ENCODE measurements around the gene SLC16A6.

SLC16A6 gene

DNA sequence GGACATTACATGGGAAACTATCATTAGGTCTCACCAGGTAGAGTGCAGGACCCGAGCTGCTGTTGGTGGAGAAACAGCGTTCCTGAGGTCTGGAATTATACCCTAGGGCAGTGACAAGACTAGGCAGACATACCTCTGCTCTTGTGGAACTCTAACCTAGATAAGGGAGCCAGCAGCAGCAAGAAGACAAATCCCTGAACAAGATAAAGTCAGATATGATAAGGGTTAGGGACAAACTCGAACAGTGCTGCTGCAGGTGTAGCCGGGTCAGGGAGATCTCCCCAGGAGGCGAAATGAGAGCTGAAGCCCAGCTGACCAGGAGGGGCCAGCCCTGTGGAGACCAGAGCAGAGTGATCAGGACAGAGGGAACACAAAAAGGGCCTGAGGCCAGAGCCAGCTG is 35.0 kb upstream of the SLC16A6 start:
- peaks cover 8 to 14% of the 10 kb centered on the region in 2 donors for H3K9me3 ChIP-seq (replicated peaks in 1 of 2; ENCODE audit: control insufficient read depth in 2 of 2, insufficient read depth in 1 of 2, low read depth in 1 of 2, low read length in 2 of 2)
- no peak overlapping the region for H3K4me3 ChIP-seq (ENCODE audit: low read length in 2 of 2)
- H2AFZ ChIP-seq (ENCODE audit: low read length), result no peak overlapping the region
- H3K9ac ChIP-seq (ENCODE audit: low read depth, low read length, poor library complexity), result no peak overlapping the region
- DNase-seq (ENCODE audit: low spot score), result no peak
- no peak overlapping the region for H2BK12ac ChIP-seq (ENCODE audit: low read length)
- H4K91ac ChIP-seq (ENCODE audit: low read depth, low read length, poor library complexity), result no peak overlapping the region
- no peak overlapping the region for H3K14ac ChIP-seq (ENCODE audit: low read length)
- no peak overlapping the region for H3K4me2 ChIP-seq (ENCODE audit: insufficient read depth, low read length, poor library complexity, severe bottlenecking)
- H3K36me3 ChIP-seq (replicated peaks in 1 of 2; ENCODE audit: control insufficient read depth in 2 of 2, insufficient read depth in 2 of 2, low read length in 2 of 2), result no peaks in the 10 kb centered on the region
- no peak overlapping the region for H3K18ac ChIP-seq (ENCODE audit: low read length)
- no CpG with 5 or more reads among the region's 5 CpGs for WGBS, 2 donors (ENCODE audit: extremely low coverage in 2 of 2, insufficient read length in 2 of 2, insufficient replicate concordance in 1 of 2)
- H3K27me3 ChIP-seq (ENCODE audit: control insufficient read depth in 3 of 3, insufficient read depth in 3 of 3, low read depth in 1 of 3, low read length in 3 of 3), result no peaks in the 10 kb centered on the region
- no peak overlapping the region for H3K27ac ChIP-seq (replicated peaks; ENCODE audit: low read length)
- H3K4ac ChIP-seq (ENCODE audit: low read length), result no peak overlapping the region
- H3K4me1 ChIP-seq (ENCODE audit: control insufficient read depth in 2 of 2, insufficient read depth in 1 of 2, low read depth in 1 of 2, low read length in 2 of 2), result no peaks in the 10 kb centered on the region
- no peak overlapping the region for H4K8ac ChIP-seq (ENCODE audit: low read depth, low read length)
- no peak overlapping the region for H2BK15ac ChIP-seq (ENCODE audit: low read length)
- H2BK5ac ChIP-seq (ENCODE audit: low read length), result no peak overlapping the region
- H3K23ac ChIP-seq (ENCODE audit: low read depth, low read length, poor library complexity), result no peak overlapping the region
- H3K79me1 ChIP-seq (ENCODE audit: low read depth, low read length), result no peaks in the 10 kb centered on the region
- no peak overlapping the region for H2BK120ac ChIP-seq (ENCODE audit: low read depth, low read length)
- H2AK5ac ChIP-seq (ENCODE audit: low read depth, low read length), result no peak overlapping the region

DNA sequence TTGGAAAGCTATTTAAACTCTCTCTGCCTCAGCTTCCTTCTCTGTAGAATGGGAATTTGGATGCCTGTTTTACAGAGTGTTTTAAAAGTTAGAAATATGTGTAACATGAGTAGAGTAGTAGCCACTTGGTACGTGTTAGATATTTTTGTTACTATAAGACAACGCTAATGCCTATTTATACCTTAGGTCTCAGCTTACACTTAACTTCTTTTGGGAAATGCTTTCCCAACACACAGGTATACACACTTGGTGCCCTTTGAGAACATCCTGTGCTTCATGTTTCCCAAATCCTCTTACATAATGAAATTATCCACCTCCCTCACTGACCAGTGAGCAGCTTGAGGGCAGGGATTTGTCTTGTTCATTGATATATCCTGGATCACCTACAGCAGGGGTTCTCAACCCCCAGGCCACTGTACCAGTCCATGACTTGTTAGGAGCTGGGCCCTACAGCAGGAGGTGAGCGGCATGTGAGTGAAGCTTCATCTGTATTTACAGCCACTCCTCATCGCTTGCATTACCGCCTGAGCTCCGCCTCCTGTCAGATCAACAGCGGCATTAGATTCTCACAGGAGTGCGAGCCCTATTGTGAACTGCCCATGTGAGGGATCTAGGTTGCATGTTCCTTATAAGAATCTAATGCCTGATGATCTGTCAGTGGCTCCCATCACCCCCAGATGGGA is 33.9 kb upstream of the SLC16A6 start:
- H2BK15ac ChIP-seq (ENCODE audit: low read length), result no peak overlapping the region
- no peaks in the 10 kb centered on the region for H3K27me3 ChIP-seq (ENCODE audit: control insufficient read depth in 3 of 3, insufficient read depth in 3 of 3, low read depth in 1 of 3, low read length in 3 of 3)
- H3K36me3 ChIP-seq (replicated peaks in 1 of 2; ENCODE audit: control insufficient read depth in 2 of 2, insufficient read depth in 2 of 2, low read length in 2 of 2), result no peaks in the 10 kb centered on the region
- no peak overlapping the region for H2AFZ ChIP-seq (ENCODE audit: low read length)
- H2BK5ac ChIP-seq (ENCODE audit: low read length), result no peak overlapping the region
- no peak overlapping the region for H3K23ac ChIP-seq (ENCODE audit: low read depth, low read length, poor library complexity)
- WGBS, 2 donors (ENCODE audit: extremely low coverage in 2 of 2, insufficient read length in 2 of 2, insufficient replicate concordance in 1 of 2), result no CpG with 5 or more reads among the region's 8 CpGs
- no peaks in the 10 kb centered on the region for H3K4me1 ChIP-seq (ENCODE audit: control insufficient read depth in 2 of 2, insufficient read depth in 1 of 2, low read depth in 1 of 2, low read length in 2 of 2)
- no peak overlapping the region for H3K4ac ChIP-seq (ENCODE audit: low read length)
- peaks cover 6 to 14% of the 10 kb centered on the region in 2 donors for H3K9me3 ChIP-seq (replicated peaks in 1 of 2; ENCODE audit: control insufficient read depth in 2 of 2, insufficient read depth in 1 of 2, low read depth in 1 of 2, low read length in 2 of 2)
- H2BK120ac ChIP-seq (ENCODE audit: low read depth, low read length), result no peak overlapping the region
- no peak overlapping the region for H3K9ac ChIP-seq (ENCODE audit: low read depth, low read length, poor library complexity)
- H3K4me2 ChIP-seq (ENCODE audit: insufficient read depth, low read length, poor library complexity, severe bottlenecking), result no peak overlapping the region
- H3K79me1 ChIP-seq (ENCODE audit: low read depth, low read length), result no peaks in the 10 kb centered on the region
- no peak overlapping the region for H3K14ac ChIP-seq (ENCODE audit: low read length)
- H3K27ac ChIP-seq (replicated peaks; ENCODE audit: low read length), result no peak overlapping the region
- no peak overlapping the region for H4K91ac ChIP-seq (ENCODE audit: low read depth, low read length, poor library complexity)
- H2BK12ac ChIP-seq (ENCODE audit: low read length), result no peak overlapping the region
- no peak overlapping the region for H3K4me3 ChIP-seq (ENCODE audit: low read length in 2 of 2)
- H3K18ac ChIP-seq (ENCODE audit: low read length), result no peak overlapping the region
- no peak overlapping the region for H4K8ac ChIP-seq (ENCODE audit: low read depth, low read length)
- no peak for DNase-seq (ENCODE audit: low spot score)
- H2AK5ac ChIP-seq (ENCODE audit: low read depth, low read length), result no peak overlapping the region

DNA sequence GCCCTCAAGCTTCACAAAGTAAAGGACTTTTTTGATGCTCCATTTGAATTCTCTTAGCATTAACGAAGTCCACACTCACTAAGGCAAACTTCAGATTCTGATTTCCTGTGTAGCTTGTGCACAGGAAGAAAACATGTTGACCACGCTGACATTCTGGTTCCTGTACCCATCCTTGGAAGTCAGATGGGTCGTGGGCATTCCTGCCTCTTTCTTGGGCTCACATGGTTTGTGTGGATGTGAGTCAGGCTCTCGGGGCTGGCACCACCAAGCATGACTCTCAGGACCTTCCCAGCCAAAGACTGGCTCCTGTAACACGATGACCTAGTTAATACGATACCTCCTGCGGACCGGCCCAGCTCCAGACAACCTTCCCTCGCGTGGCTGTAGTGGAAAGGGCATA is 33.2 kb upstream of the SLC16A6 start:
- no peak overlapping the region for H2BK5ac ChIP-seq (ENCODE audit: low read length)
- no peaks in the 10 kb centered on the region for H3K27me3 ChIP-seq (ENCODE audit: control insufficient read depth in 3 of 3, insufficient read depth in 3 of 3, low read depth in 1 of 3, low read length in 3 of 3)
- peaks cover 0 to 2% of the 10 kb centered on the region in 2 donors for H3K4me1 ChIP-seq (ENCODE audit: control insufficient read depth in 2 of 2, insufficient read depth in 1 of 2, low read depth in 1 of 2, low read length in 2 of 2)
- no peak overlapping the region for H2BK15ac ChIP-seq (ENCODE audit: low read length)
- H3K79me1 ChIP-seq (ENCODE audit: low read depth, low read length), result no peaks in the 10 kb centered on the region
- WGBS, 2 donors (ENCODE audit: extremely low coverage in 2 of 2, insufficient read length in 2 of 2, insufficient replicate concordance in 1 of 2), result no CpG with 5 or more reads among the region's 10 CpGs
- no peak overlapping the region for H3K4me3 ChIP-seq (ENCODE audit: low read length in 2 of 2)
- no peak overlapping the region for H2BK120ac ChIP-seq (ENCODE audit: low read depth, low read length)
- no peak overlapping the region for H3K9ac ChIP-seq (ENCODE audit: low read depth, low read length, poor library complexity)
- H3K18ac ChIP-seq (ENCODE audit: low read length), result no peak overlapping the region
- H3K4me2 ChIP-seq (ENCODE audit: insufficient read depth, low read length, poor library complexity, severe bottlenecking), result no peak overlapping the region
- no peaks in the 10 kb centered on the region for H3K36me3 ChIP-seq (replicated peaks in 1 of 2; ENCODE audit: control insufficient read depth in 2 of 2, insufficient read depth in 2 of 2, low read length in 2 of 2)
- H2BK12ac ChIP-seq (ENCODE audit: low read length), result no peak overlapping the region
- H2AK5ac ChIP-seq (ENCODE audit: low read depth, low read length), result no peak overlapping the region
- no peak overlapping the region for H4K91ac ChIP-seq (ENCODE audit: low read depth, low read length, poor library complexity)
- H3K9me3 ChIP-seq (replicated peaks in 1 of 2; ENCODE audit: control insufficient read depth in 2 of 2, insufficient read depth in 1 of 2, low read depth in 1 of 2, low read length in 2 of 2), result peaks cover 6 to 14% of the 10 kb centered on the region in 2 donors
- no peak overlapping the region for H3K14ac ChIP-seq (ENCODE audit: low read length)
- no peak overlapping the region for H3K23ac ChIP-seq (ENCODE audit: low read depth, low read length, poor library complexity)
- no peak overlapping the region for H3K4ac ChIP-seq (ENCODE audit: low read length)
- no peak overlapping the region for H3K27ac ChIP-seq (replicated peaks; ENCODE audit: low read length)
- H4K8ac ChIP-seq (ENCODE audit: low read depth, low read length), result no peak overlapping the region
- H2AFZ ChIP-seq (ENCODE audit: low read length), result no peak overlapping the region
- no peak for DNase-seq (ENCODE audit: low spot score)

DNA sequence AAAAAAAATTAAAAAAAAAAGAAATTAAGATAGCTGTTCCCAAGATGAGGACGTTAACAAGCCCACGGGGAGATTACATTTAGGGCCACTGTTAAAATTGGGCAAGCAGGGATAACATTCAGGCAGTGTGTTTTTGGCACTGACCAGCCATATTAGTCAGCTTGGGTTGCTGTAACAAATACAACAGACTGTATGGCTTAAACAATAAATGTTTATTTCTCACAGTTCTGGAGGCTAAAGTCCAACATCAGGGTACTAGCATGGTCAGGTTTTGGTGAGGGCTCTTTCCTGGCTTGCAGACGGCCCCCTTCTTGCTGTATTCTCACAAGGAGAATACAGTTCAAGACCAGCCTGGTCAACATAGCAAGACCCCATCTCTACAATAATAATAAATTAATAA is 31.7 kb upstream of the SLC16A6 start:
- Histone ChIP-seq H4K8ac (ENCODE audit: low read depth, low read length) (no peak overlapping the region), H2BK120ac (ENCODE audit: low read depth, low read length) (no peak overlapping the region), H2BK15ac (ENCODE audit: low read length) (no peak overlapping the region)

More for the DNA sequence above, 31.7 kb upstream of the SLC16A6 start:
- Histone ChIP-seq H3K18ac (ENCODE audit: low read length) (no peak overlapping the region), H3K36me3 (replicated peaks in 1 of 2; ENCODE audit: control insufficient read depth in 2 of 2, insufficient read depth in 2 of 2, low read length in 2 of 2) (no peaks in the 10 kb centered on the region), H4K91ac (ENCODE audit: low read depth, low read length, poor library complexity) (no peak overlapping the region), H3K27ac (replicated peaks; ENCODE audit: low read length) (no peak overlapping the region), H3K27me3 (ENCODE audit: control insufficient read depth in 3 of 3, insufficient read depth in 3 of 3, low read depth in 1 of 3, low read length in 3 of 3) (no peaks in the 10 kb centered on the region), H3K79me1 (ENCODE audit: low read depth, low read length) (no peaks in the 10 kb centered on the region), H2BK5ac (ENCODE audit: low read length) (no peak overlapping the region), H2AK5ac (ENCODE audit: low read depth, low read length) (no peak overlapping the region), H2BK12ac (ENCODE audit: low read length) (no peak overlapping the region), H3K9ac (ENCODE audit: low read depth, low read length, poor library complexity) (no peak overlapping the region), H3K4me2 (ENCODE audit: insufficient read depth, low read length, poor library complexity, severe bottlenecking) (no peak overlapping the region), H3K4me1 (ENCODE audit: control insufficient read depth in 2 of 2, insufficient read depth in 1 of 2, low read depth in 1 of 2, low read length in 2 of 2) (peaks cover 0 to 14% of the 10 kb centered on the region in 2 donors), H2AFZ (ENCODE audit: low read length) (no peak overlapping the region), H3K9me3 (replicated peaks in 1 of 2; ENCODE audit: control insufficient read depth in 2 of 2, insufficient read depth in 1 of 2, low read depth in 1 of 2, low read length in 2 of 2) (peaks cover 6 to 14% of the 10 kb centered on the region in 2 donors), H3K23ac (ENCODE audit: low read depth, low read length, poor library complexity) (no peak overlapping the region), H3K4me3 (ENCODE audit: low read length in 2 of 2) (no peak overlapping the region), H3K14ac (ENCODE audit: low read length) (no peak overlapping the region), H3K4ac (ENCODE audit: low read length) (no peak overlapping the region)
- no peak for DNase-seq (ENCODE audit: low spot score)
- WGBS, 2 donors (ENCODE audit: extremely low coverage in 2 of 2, insufficient read length in 2 of 2, insufficient replicate concordance in 1 of 2), result no CpG with 5 or more reads among the region's 3 CpGs
